DOHH2 (cell line): ENCODE measurements around the gene RNF111.

Source experiments
- H3F3A ChIP-seq: fragments of 200-600 bp; sonication (generic), shearing (Covaris generic); 2 replicates; pipeline ENCODE4 v1.6.0; 2016; ENCODE audit warnings: antibody characterized with exemption, mild to moderate bottlenecking; ENCODE audit not compliant: control insufficient read depth, insufficient read depth
- H3K27ac ChIP-seq: fragments of 200-600 bp; sonication (generic); 2 replicates; pipeline ENCODE4 v1.5.1; 2014; ENCODE audit warnings: low read depth, mild to moderate bottlenecking, low read length, moderate library complexity
- H3K27me3 ChIP-seq: fragments of 200-600 bp; sonication (generic); 2 replicates; pipeline ENCODE4 v1.6.1; 2014; ENCODE audit warnings: mild to moderate bottlenecking, low read length, mixed read lengths; ENCODE audit not compliant: control insufficient read depth
- H3K36me3 ChIP-seq: fragments of 200-600 bp; sonication (generic); 2 replicates; pipeline ENCODE4 v1.6.1; 2014; ENCODE audit warnings: mild to moderate bottlenecking, low read length, moderate library complexity, mixed read lengths; ENCODE audit not compliant: control insufficient read depth
- H3K4me1 ChIP-seq: fragments of 200-600 bp; sonication (generic); 2 replicates; pipeline ENCODE4 v1.6.1; 2014; ENCODE audit warnings: mild to moderate bottlenecking, low read length, mixed read lengths; ENCODE audit not compliant: control insufficient read depth
- H3K4me2 ChIP-seq: fragments of 200-600 bp; sonication (generic); 2 replicates; pipeline ENCODE4 v1.6.0; 2014; ENCODE audit warnings: mild to moderate bottlenecking, low read length, moderate library complexity
- H3K4me3 ChIP-seq: fragments of 200-600 bp; sonication (generic); 2 replicates; pipeline ENCODE4 v1.5.1; 2014; ENCODE audit warnings: mild to moderate bottlenecking, low read length, mixed read lengths
- H3K79me2 ChIP-seq: fragments of 200-600 bp; sonication (generic); 2 replicates; pipeline ENCODE4 v1.6.1; 2014; ENCODE audit warnings: mild to moderate bottlenecking, low read length, mixed read lengths; ENCODE audit not compliant: control insufficient read depth
- H3K9me2 ChIP-seq: fragments of 200-600 bp; sonication (generic); replicated peaks from 2 replicates; pipeline ENCODE4 v1.6.1; 2014; ENCODE audit warnings: mild to moderate bottlenecking, low read length, mixed read lengths; ENCODE audit not compliant: control insufficient read depth
- H3K9me3 ChIP-seq: fragments of 200-600 bp; sonication (generic); 2 replicates; pipeline ENCODE4 v1.6.1; 2014; ENCODE audit warnings: antibody characterized with exemption, low read length, mixed read lengths; ENCODE audit not compliant: control insufficient read depth, insufficient read depth
- H4K20me1 ChIP-seq: fragments of 200-600 bp; sonication (generic); 2 replicates; pipeline ENCODE4 v1.6.0; 2014; ENCODE audit warnings: low read depth, mild to moderate bottlenecking, antibody characterized with exemption, low read length, moderate library complexity; ENCODE audit not compliant: control insufficient read depth, insufficient read depth
- EZH2phosphoT487 ChIP-seq: fragments of 200-600 bp; sonication (generic); IDR thresholded peaks from 2 replicates; pipeline ENCODE4 v1.6.1; 2017; ENCODE audit warnings: borderline replicate concordance, mild to moderate bottlenecking, antibody characterized with exemption, low read length, moderate library complexity, mixed read lengths
- TF ChIP-seq, protein P1 (sequence below): fragments of 200-600 bp; sonication (generic); IDR thresholded peaks from one replicate; pipeline ENCODE4 v1.5.1; 2014; ENCODE audit warnings: antibody characterized with exemption, mild to moderate bottlenecking, low read depth, low read length; ENCODE audit not compliant: poor library complexity, severe bottlenecking

RNF111 gene

DNA sequence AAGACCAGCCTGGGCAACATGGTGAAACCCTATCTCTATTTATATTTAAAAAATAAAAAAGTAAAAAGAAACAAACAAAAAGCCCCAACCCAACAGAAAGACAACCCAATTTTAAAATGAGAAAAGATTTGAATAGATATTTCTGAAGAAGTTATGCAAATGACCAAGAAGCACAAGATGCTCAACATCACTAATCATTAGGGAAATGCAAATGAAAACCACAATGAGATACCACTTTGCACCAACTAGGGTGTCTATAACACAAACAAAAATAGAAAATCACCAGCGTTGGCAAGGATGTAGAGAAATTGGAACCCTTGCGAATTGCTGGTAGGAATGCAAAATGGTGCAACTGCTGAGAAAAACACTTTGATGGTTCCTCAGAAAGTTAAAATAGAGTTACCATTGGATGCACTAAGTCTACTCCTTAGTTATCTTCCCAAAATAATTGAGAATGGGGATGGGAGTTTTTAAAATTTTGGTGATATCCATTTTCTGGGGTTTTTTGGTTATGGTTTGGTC, 71.7 kb downstream of the RNF111 start:
- H3K79me2 ChIP-seq: no peaks in the 10 kb centered on the region
- H3F3A ChIP-seq: no peaks in the 10 kb centered on the region
- TF ChIP-seq, protein P1, sequence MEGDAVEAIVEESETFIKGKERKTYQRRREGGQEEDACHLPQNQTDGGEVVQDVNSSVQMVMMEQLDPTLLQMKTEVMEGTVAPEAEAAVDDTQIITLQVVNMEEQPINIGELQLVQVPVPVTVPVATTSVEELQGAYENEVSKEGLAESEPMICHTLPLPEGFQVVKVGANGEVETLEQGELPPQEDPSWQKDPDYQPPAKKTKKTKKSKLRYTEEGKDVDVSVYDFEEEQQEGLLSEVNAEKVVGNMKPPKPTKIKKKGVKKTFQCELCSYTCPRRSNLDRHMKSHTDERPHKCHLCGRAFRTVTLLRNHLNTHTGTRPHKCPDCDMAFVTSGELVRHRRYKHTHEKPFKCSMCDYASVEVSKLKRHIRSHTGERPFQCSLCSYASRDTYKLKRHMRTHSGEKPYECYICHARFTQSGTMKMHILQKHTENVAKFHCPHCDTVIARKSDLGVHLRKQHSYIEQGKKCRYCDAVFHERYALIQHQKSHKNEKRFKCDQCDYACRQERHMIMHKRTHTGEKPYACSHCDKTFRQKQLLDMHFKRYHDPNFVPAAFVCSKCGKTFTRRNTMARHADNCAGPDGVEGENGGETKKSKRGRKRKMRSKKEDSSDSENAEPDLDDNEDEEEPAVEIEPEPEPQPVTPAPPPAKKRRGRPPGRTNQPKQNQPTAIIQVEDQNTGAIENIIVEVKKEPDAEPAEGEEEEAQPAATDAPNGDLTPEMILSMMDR: no peak
- TF ChIP-seq EZH2phosphoT487: no peak
- H3K4me1 ChIP-seq: peaks cover 12% of the 10 kb centered on the region
- no peak overlapping the region for H3K4me3 ChIP-seq
- no peak overlapping the region for H3K4me2 ChIP-seq
- H4K20me1 ChIP-seq: no peaks in the 10 kb centered on the region
- no peak overlapping the region for H3K27ac ChIP-seq
- H3K27me3 ChIP-seq: no peaks in the 10 kb centered on the region
- no peaks in the 10 kb centered on the region for H3K9me3 ChIP-seq
- no peaks in the 10 kb centered on the region for H3K9me2 ChIP-seq
- peaks cover 96% of the 10 kb centered on the region for H3K36me3 ChIP-seq

DNA sequence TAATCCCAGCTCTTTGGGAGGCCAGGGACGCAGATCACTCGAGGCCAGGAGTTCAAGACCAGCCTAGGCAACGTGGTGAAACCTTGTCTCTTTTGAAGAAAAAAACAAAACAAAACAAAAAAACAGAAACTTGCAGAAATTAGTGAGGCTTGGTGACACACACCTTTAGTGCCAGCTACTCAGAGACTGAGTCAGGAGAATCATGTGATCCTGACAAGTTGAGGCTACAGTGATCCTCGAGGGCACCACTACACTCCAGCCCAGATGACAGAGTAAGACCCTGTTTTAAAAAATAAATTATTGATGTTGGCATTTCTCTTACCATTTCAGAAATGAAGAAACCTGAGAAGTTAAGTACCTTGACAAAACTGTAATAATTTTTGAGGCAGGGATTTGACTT, 72.9 kb downstream of the RNF111 start:
- Histone ChIP-seq H3K27ac (no peak overlapping the region), H3K9me2 (no peaks in the 10 kb centered on the region), H3K4me3 (no peak overlapping the region), H3F3A (no peaks in the 10 kb centered on the region), H3K9me3 (no peaks in the 10 kb centered on the region), H4K20me1 (no peaks in the 10 kb centered on the region), H3K4me2 (no peak overlapping the region), H3K79me2 (no peaks in the 10 kb centered on the region), H3K27me3 (no peaks in the 10 kb centered on the region), H3K4me1 (peaks cover 12% of the 10 kb centered on the region), H3K36me3 (peaks cover 93% of the 10 kb centered on the region)
- TF ChIP-seq EZH2phosphoT487: no peak
- TF ChIP-seq, protein P1: no peak

DNA sequence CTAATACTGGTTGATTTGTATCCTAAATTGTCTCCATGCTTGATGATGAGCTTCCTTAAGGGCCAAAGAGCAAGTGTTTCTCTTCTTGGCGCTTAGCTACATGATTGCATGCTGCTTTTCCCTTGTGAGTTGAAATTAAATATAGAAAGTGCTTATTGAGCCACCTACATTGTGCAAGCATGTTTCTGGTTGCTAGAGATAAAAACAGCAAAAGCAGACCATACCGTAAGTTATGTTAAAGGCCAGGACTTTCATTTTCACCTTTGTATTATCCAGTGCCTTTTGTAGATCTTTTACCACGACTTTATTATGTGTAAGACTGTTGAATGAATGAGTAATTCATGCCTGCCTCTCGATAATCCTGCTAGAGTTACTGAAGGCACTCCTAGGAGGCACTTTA, 75.6 kb downstream of the RNF111 start:
- Histone ChIP-seq H3K4me2 (no peak overlapping the region), H3F3A (no peaks in the 10 kb centered on the region), H4K20me1 (no peaks in the 10 kb centered on the region), H3K9me2 (no peaks in the 10 kb centered on the region), H3K4me1 (peaks cover 12% of the 10 kb centered on the region), H3K9me3 (no peaks in the 10 kb centered on the region), H3K27me3 (no peaks in the 10 kb centered on the region), H3K27ac (no peak overlapping the region), H3K36me3 (peaks cover 92% of the 10 kb centered on the region), H3K4me3 (no peak overlapping the region), H3K79me2 (no peaks in the 10 kb centered on the region)
- TF ChIP-seq EZH2phosphoT487: no peak
- TF ChIP-seq, protein P1: no peak
